Peyer's patch (tissue), 4 donors: ENCODE measurements around the gene RALB. TPM values are rescaled to one million over a fixed set of nuclear protein-coding genes. Genes with fewer than 3 reads are reported as not detected.

Source experiments
- DNase-seq, 3 donors: peaks; one replicate each; pipeline ENCODE4 v3.0.0-alpha.2; 2017 to 2019
- H3K27ac ChIP-seq, 4 donors: fragments of 200-600 bp; sonication (generic); one replicate each; pipeline ENCODE4 v1.5.1; 2016 to 2019
- H3K27me3 ChIP-seq, 2 donors: fragments of 200-600 bp; sonication (generic); one replicate each; pipeline ENCODE4 v1.5.1; 2019
- H3K36me3 ChIP-seq, 3 donors: fragments of 200-600 bp; sonication (generic); one replicate each; pipeline ENCODE4 v1.5.1; 2016 to 2019
- H3K4me1 ChIP-seq, 4 donors: fragments of 200-600 bp; sonication (generic); one replicate each; pipeline ENCODE4 v1.5.1; 2016 to 2019
- H3K4me3 ChIP-seq, 4 donors: fragments of 200-600 bp; sonication (generic); 1 replicate in 3 of 4; 2 replicates in 1 of 4; pipeline ENCODE4 v1.5.1; 2016 to 2019; ENCODE audit warnings: mild to moderate bottlenecking in 1 of 4
- H3K9me3 ChIP-seq, 4 donors: fragments of 200-600 bp; sonication (generic); one replicate each; pipeline ENCODE4 v1.5.1; 2016 to 2019; ENCODE audit warnings: mild to moderate bottlenecking in 1 of 4
- POLR2A ChIP-seq, 2 donors: fragments of 450-650 bp; IDR thresholded peaks; one replicate each; pipeline ENCODE4 v1.5.1; 2017; ENCODE audit warnings: antibody characterized with exemption in 2 of 2, mild to moderate bottlenecking in 2 of 2, moderate library complexity in 2 of 2
- total RNA-seq, 4 donors: library from RNA; depleted of rRNA; stranded (reverse); fragments of >200 nt; gene quantifications; one replicate each; pipeline ENCODE4 v1.1.0, GENCODE V29; 2016
- TF ChIP-seq, protein P1 (sequence below), 6 experiments: fragments of 450-650 bp in 4 of 6; fragments of 200-600 bp in 2 of 6; sonication (generic) in 1 of 6; IDR thresholded peaks; one replicate each; pipeline ENCODE4 v1.5.1; 2017 to 2019; ENCODE audit warnings: antibody characterized with exemption in 6 of 6, mild to moderate bottlenecking in 3 of 6, moderate library complexity in 1 of 6

The RALB gene, protein sequence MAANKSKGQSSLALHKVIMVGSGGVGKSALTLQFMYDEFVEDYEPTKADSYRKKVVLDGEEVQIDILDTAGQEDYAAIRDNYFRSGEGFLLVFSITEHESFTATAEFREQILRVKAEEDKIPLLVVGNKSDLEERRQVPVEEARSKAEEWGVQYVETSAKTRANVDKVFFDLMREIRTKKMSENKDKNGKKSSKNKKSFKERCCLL
- total RNA-seq = 10 to 100 TPM; 49.3 to 61.9 (median 50.2) TPM

DNA sequence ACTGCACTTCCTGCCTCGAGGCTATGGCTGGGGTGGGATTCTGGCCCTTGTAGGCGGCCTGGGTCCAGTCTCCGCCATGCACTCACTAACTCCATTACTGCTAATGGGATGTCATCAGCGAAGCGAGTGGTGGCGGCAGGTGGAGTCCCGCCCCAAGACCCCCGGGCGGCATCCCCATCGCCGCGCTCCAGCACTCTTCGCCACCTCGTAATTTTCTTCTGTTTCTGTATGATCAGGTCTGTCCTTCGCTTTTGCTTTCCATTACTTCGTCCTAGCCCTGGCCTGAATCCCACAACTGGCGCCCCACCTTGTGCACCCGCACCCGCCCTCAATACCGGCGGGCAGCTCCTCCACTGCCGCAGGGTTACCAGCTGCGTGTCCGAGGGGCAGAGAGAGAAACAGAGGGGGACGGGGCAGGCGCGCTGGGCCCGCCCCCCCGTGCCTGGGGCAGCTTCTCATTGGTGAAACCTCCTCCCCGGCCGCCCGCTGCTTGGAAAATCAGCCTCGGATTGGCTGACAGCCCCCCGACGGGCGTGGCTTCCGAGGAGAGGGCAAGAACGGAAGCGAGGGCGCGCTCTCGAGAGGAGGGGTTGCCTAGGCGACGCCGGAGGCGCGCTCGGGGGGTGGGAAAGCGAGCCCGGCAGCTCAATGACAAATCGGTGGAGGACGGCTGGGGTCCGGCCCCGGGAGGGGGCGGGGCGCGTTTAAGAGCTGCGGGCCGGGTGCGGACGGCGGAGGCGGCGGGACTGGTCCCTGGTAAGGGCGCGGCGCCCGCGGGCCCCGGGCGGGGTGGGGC, at the start of gene RALB:
RALB (plus strand) TSS at position 628 of the 796 bp plus-strand sequence. CDS start 25,813 bp downstream, outside the sequence.
- peak within 1 kb of the TSS; percentile 71 to 89 (median 86) for H3K4me3 ChIP-seq
- H3K9me3 ChIP-seq = no peaks in the 10 kb centered on the region
- peaks cover 0 to 26% (median 0%) of the 10 kb centered on the region in 4 donors for H3K4me1 ChIP-seq
- peak within 1 kb of the TSS; percentile 86 to 94 (median 90) for H3K27ac ChIP-seq
- no peaks in the 10 kb centered on the region for H3K27me3 ChIP-seq
- peak; percentile 99 to 100 (median 100) for DNase-seq
- TF ChIP-seq, protein P1, sequence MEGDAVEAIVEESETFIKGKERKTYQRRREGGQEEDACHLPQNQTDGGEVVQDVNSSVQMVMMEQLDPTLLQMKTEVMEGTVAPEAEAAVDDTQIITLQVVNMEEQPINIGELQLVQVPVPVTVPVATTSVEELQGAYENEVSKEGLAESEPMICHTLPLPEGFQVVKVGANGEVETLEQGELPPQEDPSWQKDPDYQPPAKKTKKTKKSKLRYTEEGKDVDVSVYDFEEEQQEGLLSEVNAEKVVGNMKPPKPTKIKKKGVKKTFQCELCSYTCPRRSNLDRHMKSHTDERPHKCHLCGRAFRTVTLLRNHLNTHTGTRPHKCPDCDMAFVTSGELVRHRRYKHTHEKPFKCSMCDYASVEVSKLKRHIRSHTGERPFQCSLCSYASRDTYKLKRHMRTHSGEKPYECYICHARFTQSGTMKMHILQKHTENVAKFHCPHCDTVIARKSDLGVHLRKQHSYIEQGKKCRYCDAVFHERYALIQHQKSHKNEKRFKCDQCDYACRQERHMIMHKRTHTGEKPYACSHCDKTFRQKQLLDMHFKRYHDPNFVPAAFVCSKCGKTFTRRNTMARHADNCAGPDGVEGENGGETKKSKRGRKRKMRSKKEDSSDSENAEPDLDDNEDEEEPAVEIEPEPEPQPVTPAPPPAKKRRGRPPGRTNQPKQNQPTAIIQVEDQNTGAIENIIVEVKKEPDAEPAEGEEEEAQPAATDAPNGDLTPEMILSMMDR (IDR thresholded peaks at IDR 0.05) = no peak
- peak; percentile 67 to 72 for TF ChIP-seq POLR2A (IDR thresholded peaks at IDR 0.05)
- H3K36me3 ChIP-seq = no peaks in the 10 kb centered on the region

DNA sequence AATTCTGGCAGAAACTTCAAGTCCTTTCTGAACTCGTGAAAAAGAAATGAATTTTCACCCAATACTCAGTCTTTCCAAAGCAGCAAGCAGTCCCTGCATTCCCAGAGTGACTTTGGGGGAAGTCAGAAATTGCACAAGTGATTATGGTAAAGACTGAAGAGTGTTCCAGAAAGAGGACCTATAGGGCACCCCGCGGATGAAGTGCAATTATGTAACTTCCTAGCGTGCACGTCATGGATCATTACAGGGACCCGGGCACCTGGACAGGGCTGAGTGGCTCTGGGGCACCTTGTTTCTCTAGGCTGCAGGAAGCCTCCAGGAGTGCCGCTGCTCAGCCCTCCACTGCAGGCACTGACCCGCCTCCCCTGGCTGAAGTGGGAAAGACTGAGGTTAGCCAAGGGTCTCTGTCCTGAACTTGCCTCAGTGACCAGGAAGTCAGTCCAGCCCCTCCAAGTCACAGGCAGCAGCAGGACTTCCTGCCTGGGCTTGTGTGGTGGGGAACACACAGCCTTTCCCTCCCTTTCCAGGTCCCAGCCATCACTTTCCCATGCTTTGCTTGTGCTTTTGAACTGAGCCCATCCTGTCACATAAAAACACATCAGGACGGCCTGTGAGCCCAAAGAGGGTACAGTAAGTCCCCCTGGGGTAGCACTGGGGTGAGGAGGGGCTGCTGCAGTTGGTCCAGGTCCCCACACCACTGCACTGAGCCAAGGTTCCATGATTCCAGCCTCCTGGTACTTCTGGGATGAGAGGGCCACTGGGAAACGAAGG, 49.2 kb upstream of the RALB start:
- no peaks in the 10 kb centered on the region for H3K27me3 ChIP-seq
- H3K36me3 ChIP-seq = no peaks in the 10 kb centered on the region
- no peak for DNase-seq
- H3K27ac ChIP-seq = no peak overlapping the region
- TF ChIP-seq POLR2A (IDR thresholded peaks at IDR 0.05) = no peak
- TF ChIP-seq, protein P1 (IDR thresholded peaks at IDR 0.05) = no peak
- no peaks in the 10 kb centered on the region for H3K9me3 ChIP-seq
- no peaks in the 10 kb centered on the region for H3K4me1 ChIP-seq
- H3K4me3 ChIP-seq = no peak overlapping the region

DNA sequence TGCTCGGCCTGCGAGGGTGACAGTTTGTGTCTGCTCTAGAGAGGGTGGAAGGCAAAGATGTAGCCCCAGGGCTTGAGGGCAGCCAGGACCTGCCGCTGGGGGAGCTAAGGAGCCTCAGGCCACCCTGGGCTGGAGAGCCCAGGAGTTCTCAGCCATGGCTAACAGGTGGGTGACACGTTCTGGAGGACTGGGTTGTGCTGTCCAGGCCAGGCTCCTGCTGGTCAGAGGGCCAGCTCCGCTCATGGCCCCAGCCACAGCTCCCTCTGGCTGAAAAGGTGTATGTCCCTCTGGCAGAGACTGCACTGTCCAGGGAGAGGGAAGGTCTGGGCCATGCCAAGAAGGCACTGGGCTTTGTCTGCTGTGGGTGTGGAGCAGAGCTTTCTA, 48.6 kb upstream of the RALB start:
- Histone ChIP-seq H3K9me3 (no peaks in the 10 kb centered on the region), H3K4me3 (no peak overlapping the region), H3K27ac (no peak overlapping the region), H3K27me3 (no peaks in the 10 kb centered on the region), H3K36me3 (no peaks in the 10 kb centered on the region), H3K4me1 (no peaks in the 10 kb centered on the region)
- TF ChIP-seq, protein P1 (IDR thresholded peaks at IDR 0.05) = no peak
- TF ChIP-seq POLR2A (IDR thresholded peaks at IDR 0.05) = no peak
- DNase-seq = no peak

DNA sequence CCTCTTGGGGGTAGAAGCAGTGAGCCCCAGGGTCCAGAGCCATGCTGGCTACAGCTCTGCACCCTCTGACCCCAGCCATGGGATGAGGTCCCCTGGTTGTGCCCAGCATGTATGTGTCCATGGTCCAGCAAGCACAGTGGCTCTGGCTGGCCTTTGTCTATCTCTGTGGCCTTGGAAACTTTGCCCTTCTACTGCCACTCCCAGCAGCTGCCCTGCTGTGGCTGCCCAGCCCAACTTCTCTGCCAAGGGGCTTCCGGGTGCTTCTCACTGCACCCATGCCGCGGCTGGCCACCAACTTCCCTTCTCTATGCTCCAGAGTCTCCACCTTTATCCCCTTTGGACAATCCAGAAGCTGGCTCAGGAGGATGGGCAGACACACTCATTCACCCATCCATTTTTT, 48.2 kb upstream of the RALB start:
- Histone ChIP-seq H3K9me3 (no peaks in the 10 kb centered on the region), H3K27ac (no peak overlapping the region), H3K36me3 (no peaks in the 10 kb centered on the region), H3K4me3 (no peak overlapping the region), H3K27me3 (no peaks in the 10 kb centered on the region), H3K4me1 (no peaks in the 10 kb centered on the region)
- no peak for DNase-seq
- no peak for TF ChIP-seq POLR2A (IDR thresholded peaks at IDR 0.05)
- TF ChIP-seq, protein P1 (IDR thresholded peaks at IDR 0.05) = no peak

DNA sequence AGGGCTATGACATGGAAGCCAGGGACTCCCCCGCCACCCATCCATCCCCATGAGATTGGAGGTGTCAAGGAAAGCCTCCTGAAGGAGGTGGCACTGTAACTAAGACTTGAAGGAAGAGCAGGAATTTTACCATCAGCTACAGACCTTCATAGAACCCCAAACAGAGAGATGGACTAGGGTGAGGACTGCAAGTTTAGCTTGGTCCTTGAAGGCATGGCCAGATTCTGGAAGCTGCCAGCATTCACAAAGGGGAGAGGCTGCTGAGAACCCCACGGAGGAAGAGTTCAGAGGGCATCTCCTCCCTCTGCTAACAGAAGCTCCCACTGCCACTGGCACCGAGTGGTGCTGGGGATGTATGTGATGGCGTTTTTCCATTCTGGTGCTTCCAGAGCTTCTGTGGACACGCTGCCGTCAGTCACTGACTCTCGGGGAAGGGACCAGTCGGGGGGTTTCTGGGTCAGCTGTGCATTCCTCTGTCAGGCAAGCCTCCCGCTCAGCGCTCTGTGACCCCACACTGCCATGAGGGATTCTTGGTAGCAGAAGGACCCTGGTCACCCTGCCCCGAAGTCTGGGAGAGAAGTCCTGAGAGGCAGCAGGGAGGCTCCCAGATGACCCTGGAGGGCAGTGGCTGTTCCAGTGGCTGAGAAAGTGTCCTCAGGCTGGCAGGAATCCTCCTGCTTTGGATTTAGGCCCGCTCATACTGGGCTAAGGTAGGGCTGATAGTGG, 47.5 kb upstream of the RALB start:
- H3K27me3 ChIP-seq = no peaks in the 10 kb centered on the region
- no peaks in the 10 kb centered on the region for H3K4me1 ChIP-seq
- no peak for DNase-seq
- no peaks in the 10 kb centered on the region for H3K9me3 ChIP-seq
- TF ChIP-seq, protein P1 (IDR thresholded peaks at IDR 0.05) = no peak
- TF ChIP-seq POLR2A (IDR thresholded peaks at IDR 0.05) = no peak
- no peaks in the 10 kb centered on the region for H3K36me3 ChIP-seq
- peak overlapping the region in 1 of 4 donors; percentile 45 for H3K27ac ChIP-seq
- no peak overlapping the region for H3K4me3 ChIP-seq
